Neutrophil (primary cell): Measurements from ENCODE around the gene EFNB3.

Experiments
- H3K27ac ChIP-seq: fragments of 200-600 bp; sonication (generic); 2 replicates; pipeline ENCODE4 v1.5.1; 2016; ENCODE audit warnings: mild to moderate bottlenecking, moderate library complexity
- H3K27me3 ChIP-seq: fragments of 200-600 bp; sonication (generic); 2 replicates; pipeline ENCODE4 v1.6.0; 2016; ENCODE audit warnings: mild to moderate bottlenecking
- H3K36me3 ChIP-seq: fragments of 200-600 bp; sonication (generic); 2 replicates; pipeline ENCODE4 v1.5.1; 2017
- H3K4me1 ChIP-seq, 2 experiments: fragments of 200-600 bp in 1 of 2; sonication (generic) in 1 of 2; 1 replicate in 1 of 2; 2 replicates in 1 of 2; pipeline versions ENCODE4 v1.5.1 to v1.6.1; 2013 to 2016; ENCODE audit warnings: low read depth in 1 of 2, low read length in 1 of 2, mild to moderate bottlenecking in 1 of 2, moderate library complexity in 1 of 2; ENCODE audit not compliant: control insufficient read depth in 1 of 2, insufficient read depth in 1 of 2
- H3K4me3 ChIP-seq, 2 experiments: fragments of 200-600 bp in 1 of 2; sonication (generic) in 1 of 2; 1 replicate in 1 of 2; 2 replicates in 1 of 2; pipeline ENCODE4 v1.5.1; 2013 to 2016; ENCODE audit warnings: low read depth in 1 of 2, low read length in 1 of 2, mild to moderate bottlenecking in 1 of 2, moderate library complexity in 1 of 2
- H3K9me3 ChIP-seq: fragments of 200-600 bp; sonication (generic); 2 replicates; pipeline ENCODE4 v1.5.1; 2016
- CTCF ChIP-seq: fragments of 200-600 bp; sonication (generic); IDR thresholded peaks from 2 replicates; pipeline ENCODE4 v1.5.1; 2016; ENCODE audit warnings: antibody characterized with exemption

Gene EFNB3

GRCh38 chr17:7744416-7744815 lies 39.4 kb downstream of the EFNB3 start:
- no peaks in the 10 kb centered on the region for H3K4me1 ChIP-seq
- TF ChIP-seq CTCF, result no peak
- H3K9me3 ChIP-seq, result no peaks in the 10 kb centered on the region
- H3K4me3 ChIP-seq, result no peak overlapping the region
- H3K27me3 ChIP-seq, result peaks cover 32% of the 10 kb centered on the region
- H3K36me3 ChIP-seq, result no peaks in the 10 kb centered on the region
- H3K27ac ChIP-seq, result no peak overlapping the region

- no peak overlapping the region for H3K27ac ChIP-seq
- no peak for TF ChIP-seq CTCF
Measured at GRCh38 chr17:7745748-7746470, 40.9 kb downstream of the EFNB3 start.

GRCh38 chr17:7747635-7748071 lies 42.7 kb downstream of the EFNB3 start:
- no peak overlapping the region for H3K27ac ChIP-seq
- TF ChIP-seq CTCF, result no peak
- H3K4me3 ChIP-seq, result no peak overlapping the region
- H3K36me3 ChIP-seq, result no peaks in the 10 kb centered on the region
- H3K27me3 ChIP-seq, result peaks cover 18% of the 10 kb centered on the region
- no peaks in the 10 kb centered on the region for H3K9me3 ChIP-seq
- no peaks in the 10 kb centered on the region for H3K4me1 ChIP-seq

More at GRCh38 chr17:7745748-7746470, 40.9 kb downstream of the EFNB3 start:
- Histone ChIP-seq H3K27me3 (peaks cover 18% of the 10 kb centered on the region), H3K4me3 (no peak overlapping the region), H3K4me1 (no peaks in the 10 kb centered on the region), H3K9me3 (no peaks in the 10 kb centered on the region), H3K36me3 (no peaks in the 10 kb centered on the region)

- no peak overlapping the region for H3K27ac ChIP-seq
- no peaks in the 10 kb centered on the region for H3K36me3 ChIP-seq
- no peaks in the 10 kb centered on the region for H3K9me3 ChIP-seq
- H3K4me3 ChIP-seq, result no peak overlapping the region
- peaks cover 18% of the 10 kb centered on the region for H3K27me3 ChIP-seq
- H3K4me1 ChIP-seq, result no peaks in the 10 kb centered on the region
- no peak for TF ChIP-seq CTCF
Measured at GRCh38 chr17:7748076-7748775, 43.2 kb downstream of the EFNB3 start.

GRCh38 chr17:7750321-7750821 lies 45.4 kb downstream of the EFNB3 start:
- Histone ChIP-seq H3K36me3 (no peaks in the 10 kb centered on the region), H3K27ac (no peak overlapping the region), H3K4me1 (no peaks in the 10 kb centered on the region), H3K9me3 (no peaks in the 10 kb centered on the region), H3K4me3 (no peak overlapping the region), H3K27me3 (peaks cover 18% of the 10 kb centered on the region)
- TF ChIP-seq CTCF, result no peak
